ENCODE measurements around the gene ACSM4. TPM values are rescaled to one million over a fixed set of nuclear protein-coding genes. Genes with fewer than 3 reads are reported as not detected.
"Not testable (repeated sequence)": the region's sequence is repeated elsewhere in the genome, so short reads cannot be mapped to it uniquely, and the experiment has no call there.

The ACSM4 gene
- total RNA-seq, 1 donor from 2014 or later = not detected

GRCh38 chr12:7282844-7283243, 21.0 kb upstream of the ACSM4 start:
- no peak for TF ChIP-seq CTCF (conservative IDR thresholded peaks at IDR 0.05; ENCODE audit: low read depth, low read length)
- DNase-seq (ENCODE audit: low read depth) = no peak
- H3K4me3 ChIP-seq (ENCODE audit: low read depth, low read length) = no peak overlapping the region

GRCh38 chr12:7289743-7290142, 14.1 kb upstream of the ACSM4 start:
- H3K4me3 ChIP-seq (ENCODE audit: low read depth, low read length) = no peak overlapping the region
- DNase-seq (ENCODE audit: low read depth) = no peak
- no peak for TF ChIP-seq CTCF (conservative IDR thresholded peaks at IDR 0.05; ENCODE audit: low read depth, low read length)

GRCh38 chr12:7290588-7290987, 13.3 kb upstream of the ACSM4 start:
- H3K4me3 ChIP-seq (ENCODE audit: low read depth, low read length); DNase-seq (ENCODE audit: low read depth): not testable (repeated sequence)

GRCh38 chr12:7292300-7292699, 11.6 kb upstream of the ACSM4 start:
- no peak overlapping the region for H3K4me3 ChIP-seq (ENCODE audit: low read depth, low read length)
- no peak for DNase-seq (ENCODE audit: low read depth)
- no peak for TF ChIP-seq CTCF (conservative IDR thresholded peaks at IDR 0.05; ENCODE audit: low read depth, low read length)

- no peak overlapping the region for H3K4me3 ChIP-seq (ENCODE audit: low read depth, low read length)
- no peak for DNase-seq (ENCODE audit: low read depth)
- TF ChIP-seq CTCF (conservative IDR thresholded peaks at IDR 0.05; ENCODE audit: low read depth, low read length) = no peak
Measured at GRCh38 chr12:7293670-7294069, 10.2 kb upstream of the ACSM4 start.

- DNase-seq (ENCODE audit: low read depth) = no peak
- TF ChIP-seq CTCF (conservative IDR thresholded peaks at IDR 0.05; ENCODE audit: low read depth, low read length) = no peak
Measured at GRCh38 chr12:7295529-7295928, 8.3 kb upstream of the ACSM4 start.

GRCh38 chr12:7297865-7298264, 6.0 kb upstream of the ACSM4 start:
- H3K4me3 ChIP-seq (ENCODE audit: low read depth, low read length) = no peak overlapping the region
- DNase-seq (ENCODE audit: low read depth) = no peak
- TF ChIP-seq CTCF (conservative IDR thresholded peaks at IDR 0.05; ENCODE audit: low read depth, low read length) = no peak

More at GRCh38 chr12:7295529-7295928, 8.3 kb upstream of the ACSM4 start:
- H3K4me3 ChIP-seq (ENCODE audit: low read depth, low read length) = no peak overlapping the region
